ENCODE data around the gene THRAP3.
"Not testable (repeated sequence)": the region's sequence is repeated elsewhere in the genome, so short reads cannot be mapped to it uniquely, and the experiment has no call there.

The THRAP3 gene

DNA sequence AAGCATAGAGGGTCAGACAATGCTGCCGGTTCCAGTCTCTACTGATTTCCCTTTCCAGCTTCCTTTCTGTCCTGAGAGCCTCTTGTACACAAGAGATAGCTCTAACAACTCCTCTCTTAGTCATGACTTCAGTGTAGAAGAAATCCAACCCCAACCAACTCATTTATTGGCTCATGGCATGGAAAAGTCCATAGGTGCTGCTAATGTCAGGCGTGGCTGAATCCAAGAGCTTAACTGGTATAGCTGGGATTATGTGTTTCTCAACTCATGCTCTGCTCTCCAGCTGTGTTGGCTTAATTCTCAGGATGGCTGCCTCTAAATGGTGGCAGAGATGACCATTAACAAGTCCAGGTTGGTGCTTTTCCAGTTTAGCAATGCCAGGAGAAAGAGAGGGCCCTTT lies 12.4 kb upstream of the THRAP3 start:
- no peak overlapping the region for H2BK12ac ChIP-seq (ENCODE audit: low read length)
- WGBS (ENCODE audit: extremely low coverage, insufficient coverage, insufficient read length): no CpG with 5 or more reads among the region's 2 CpGs

DNA sequence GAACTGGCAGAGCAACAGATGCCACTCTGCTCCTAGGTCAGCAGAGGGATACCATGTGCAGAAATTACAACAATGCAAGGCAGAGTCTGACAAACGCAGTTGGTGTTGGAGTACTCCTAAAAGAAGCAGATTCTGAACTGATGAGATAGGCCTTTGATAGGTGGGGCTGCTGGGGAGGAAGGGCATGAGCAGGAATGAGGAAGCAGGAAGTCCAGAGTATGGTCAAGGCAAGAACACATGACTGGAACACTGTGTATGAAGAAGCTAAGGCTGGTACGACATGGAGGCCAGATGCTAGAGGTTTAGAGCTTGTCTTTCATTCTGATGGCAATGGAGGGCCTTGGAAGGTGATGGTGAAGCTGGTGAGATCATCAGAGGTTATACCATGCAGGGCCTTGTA lies 11.5 kb upstream of the THRAP3 start:
- Histone ChIP-seq H2BK120ac (ENCODE audit: insufficient read depth, low read length, poor library complexity) (no peak overlapping the region), H3K4ac (ENCODE audit: low read depth, low read length) (no peak overlapping the region), H3K27ac (ENCODE audit: low read depth, low read length) (no peak overlapping the region), H3K9me3 (ENCODE audit: insufficient read depth, low read depth, low read length) (no peaks in the 10 kb centered on the region), H4K8ac (ENCODE audit: low read depth, low read length) (no peak overlapping the region), H3K79me1 (ENCODE audit: low read length) (no peaks in the 10 kb centered on the region), H3K27me3 (ENCODE audit: insufficient read depth, low read length) (no peaks in the 10 kb centered on the region), H3K4me3 (ENCODE audit: low read depth, low read length) (no peak overlapping the region), H3K14ac (ENCODE audit: low read length) (no peak overlapping the region), H2AK5ac (ENCODE audit: low read length) (no peak overlapping the region), H2BK5ac (ENCODE audit: low read depth, low read length, poor library complexity) (no peak overlapping the region), H3K18ac (ENCODE audit: low read length) (no peak overlapping the region), H4K91ac (ENCODE audit: low read depth, low read length) (no peak overlapping the region), H2AFZ (ENCODE audit: insufficient read depth, low read length, poor library complexity) (no peak overlapping the region), H4K12ac (ENCODE audit: low read depth, low read length) (no peak overlapping the region), H3K4me1 (ENCODE audit: control insufficient read depth in 1 of 2, insufficient read depth in 2 of 2, low read length in 2 of 2) (peaks cover 0 to 3% of the 10 kb centered on the region in 2 experiments), H3K79me2 (ENCODE audit: control insufficient read depth, insufficient read depth, low read length, poor library complexity) (no peaks in the 10 kb centered on the region), H3K23ac (ENCODE audit: low read length) (no peak overlapping the region), H3K9ac (ENCODE audit: low read length) (no peak overlapping the region), H3K36me3 (ENCODE audit: control insufficient read depth in 1 of 2, insufficient read depth in 2 of 2, low read length in 2 of 2) (no peaks in the 10 kb centered on the region), H3K4me2 (ENCODE audit: low read length) (no peak overlapping the region), H2BK12ac (ENCODE audit: low read length) (no peak overlapping the region)
- WGBS (ENCODE audit: extremely low coverage, insufficient coverage, insufficient read length): no CpG with 5 or more reads among the region's 2 CpGs
- no peak for DNase-seq

More for the DNA sequence above, 12.4 kb upstream of the THRAP3 start:
- Histone ChIP-seq H3K27ac (ENCODE audit: low read depth, low read length) (no peak overlapping the region), H3K14ac (ENCODE audit: low read length) (no peak overlapping the region), H3K23ac (ENCODE audit: low read length) (no peak overlapping the region), H3K18ac (ENCODE audit: low read length) (no peak overlapping the region), H3K9me3 (ENCODE audit: insufficient read depth, low read depth, low read length) (no peaks in the 10 kb centered on the region), H3K4me2 (ENCODE audit: low read length) (no peak overlapping the region), H3K9ac (ENCODE audit: low read length) (no peak overlapping the region), H3K4me3 (ENCODE audit: low read depth, low read length) (no peak overlapping the region), H3K27me3 (ENCODE audit: insufficient read depth, low read length) (no peaks in the 10 kb centered on the region), H3K4me1 (ENCODE audit: control insufficient read depth in 1 of 2, insufficient read depth in 2 of 2, low read length in 2 of 2) (peaks cover 0 to 3% of the 10 kb centered on the region in 2 experiments), H4K8ac (ENCODE audit: low read depth, low read length) (no peak overlapping the region), H2BK5ac (ENCODE audit: low read depth, low read length, poor library complexity) (no peak overlapping the region), H2BK120ac (ENCODE audit: insufficient read depth, low read length, poor library complexity) (no peak overlapping the region), H3K36me3 (ENCODE audit: control insufficient read depth in 1 of 2, insufficient read depth in 2 of 2, low read length in 2 of 2) (no peaks in the 10 kb centered on the region), H3K79me2 (ENCODE audit: control insufficient read depth, insufficient read depth, low read length, poor library complexity) (no peaks in the 10 kb centered on the region), H2AFZ (ENCODE audit: insufficient read depth, low read length, poor library complexity) (no peak overlapping the region), H3K79me1 (ENCODE audit: low read length) (no peaks in the 10 kb centered on the region), H4K91ac (ENCODE audit: low read depth, low read length) (no peak overlapping the region), H4K12ac (ENCODE audit: low read depth, low read length) (no peak overlapping the region), H3K4ac (ENCODE audit: low read depth, low read length) (no peak overlapping the region), H2AK5ac (ENCODE audit: low read length) (no peak overlapping the region)
- no peak for DNase-seq

DNA sequence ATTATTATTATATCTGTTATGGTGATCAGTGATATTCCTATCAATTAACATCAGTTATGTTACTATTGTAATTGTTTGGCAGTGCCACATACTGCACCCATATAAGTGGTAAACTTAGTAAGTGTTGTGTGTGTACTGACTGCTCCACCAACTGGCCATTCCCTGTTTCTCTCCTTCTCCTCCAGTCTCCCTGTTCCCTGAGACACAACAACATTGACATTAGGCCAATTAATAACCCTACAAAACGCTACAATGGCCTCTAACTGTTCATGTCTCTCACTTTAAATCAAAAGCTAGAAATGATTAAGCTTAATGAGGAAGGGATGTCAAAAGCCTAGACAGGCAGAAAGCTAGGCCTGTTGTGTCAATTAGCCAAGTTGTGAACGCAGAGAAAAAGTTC lies 6.6 kb upstream of the THRAP3 start:
- Histone ChIP-seq H3K36me3 (ENCODE audit: control insufficient read depth in 1 of 2, insufficient read depth in 2 of 2, low read length in 2 of 2) (no peaks in the 10 kb centered on the region), H3K14ac (ENCODE audit: low read length) (no peak overlapping the region), H3K23ac (ENCODE audit: low read length) (no peak overlapping the region), H3K9ac (ENCODE audit: low read length) (no peak overlapping the region), H4K8ac (ENCODE audit: low read depth, low read length) (no peak overlapping the region), H3K18ac (ENCODE audit: low read length) (no peak overlapping the region), H3K4me2 (ENCODE audit: low read length) (no peak overlapping the region), H3K4ac (ENCODE audit: low read depth, low read length) (no peak overlapping the region), H3K79me2 (ENCODE audit: control insufficient read depth, insufficient read depth, low read length, poor library complexity) (no peaks in the 10 kb centered on the region), H3K4me3 (ENCODE audit: low read depth, low read length) (no peak overlapping the region), H3K27ac (ENCODE audit: low read depth, low read length) (no peak overlapping the region), H4K91ac (ENCODE audit: low read depth, low read length) (no peak overlapping the region), H2BK12ac (ENCODE audit: low read length) (no peak overlapping the region), H3K79me1 (ENCODE audit: low read length) (no peaks in the 10 kb centered on the region), H4K12ac (ENCODE audit: low read depth, low read length) (no peak overlapping the region), H2AFZ (ENCODE audit: insufficient read depth, low read length, poor library complexity) (no peak overlapping the region), H3K27me3 (ENCODE audit: insufficient read depth, low read length) (no peaks in the 10 kb centered on the region), H3K4me1 (ENCODE audit: control insufficient read depth in 1 of 2, insufficient read depth in 2 of 2, low read length in 2 of 2) (peaks cover 0 to 2% of the 10 kb centered on the region in 2 experiments), H2AK5ac (ENCODE audit: low read length) (no peak overlapping the region), H2BK120ac (ENCODE audit: insufficient read depth, low read length, poor library complexity) (no peak overlapping the region), H3K9me3 (ENCODE audit: insufficient read depth, low read depth, low read length) (no peaks in the 10 kb centered on the region), H2BK5ac (ENCODE audit: low read depth, low read length, poor library complexity) (no peak overlapping the region)
- no CpG with 5 or more reads among the region's 2 CpGs for WGBS (ENCODE audit: extremely low coverage, insufficient coverage, insufficient read length)
- no peak for DNase-seq

DNA sequence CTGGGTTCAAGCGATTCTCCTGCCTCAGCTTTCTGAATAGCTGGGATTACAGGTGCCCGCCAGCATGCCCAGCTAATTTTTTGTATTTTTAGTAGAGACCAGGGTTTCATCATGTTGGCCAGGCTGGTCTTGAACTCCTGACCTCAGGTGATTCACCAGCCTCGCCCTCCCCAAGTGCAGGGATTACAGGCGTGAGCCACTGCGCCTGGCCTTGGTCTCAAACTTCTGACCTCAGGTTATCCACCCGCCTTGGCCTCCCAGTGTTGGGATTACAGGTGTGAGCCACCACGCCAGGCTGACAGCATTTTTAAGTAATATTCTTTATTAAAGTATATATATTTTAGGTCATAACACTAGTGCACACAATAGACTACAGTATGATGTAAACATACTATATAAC lies 2.3 kb upstream of the THRAP3 start:
- Histone ChIP-seq H3K79me1 (ENCODE audit: low read length) (peaks cover 13% of the 10 kb centered on the region), H3K79me2 (ENCODE audit: control insufficient read depth, insufficient read depth, low read length, poor library complexity) (peaks cover 18% of the 10 kb centered on the region)
- H3K14ac ChIP-seq (ENCODE audit: low read length); H2AK5ac ChIP-seq (ENCODE audit: low read length); H3K4me1 ChIP-seq (ENCODE audit: control insufficient read depth in 1 of 2, insufficient read depth in 2 of 2, low read length in 2 of 2); H3K18ac ChIP-seq (ENCODE audit: low read length); H3K4me2 ChIP-seq (ENCODE audit: low read length); DNase-seq; H4K91ac ChIP-seq (ENCODE audit: low read depth, low read length); H4K12ac ChIP-seq (ENCODE audit: low read depth, low read length); H3K4me3 ChIP-seq (ENCODE audit: low read depth, low read length); H4K8ac ChIP-seq (ENCODE audit: low read depth, low read length); H3K9me3 ChIP-seq (ENCODE audit: insufficient read depth, low read depth, low read length); H3K9ac ChIP-seq (ENCODE audit: low read length); H2AFZ ChIP-seq (ENCODE audit: insufficient read depth, low read length, poor library complexity); H3K23ac ChIP-seq (ENCODE audit: low read length); H3K36me3 ChIP-seq (ENCODE audit: control insufficient read depth in 1 of 2, insufficient read depth in 2 of 2, low read length in 2 of 2); H3K27me3 ChIP-seq (ENCODE audit: insufficient read depth, low read length); H2BK5ac ChIP-seq (ENCODE audit: low read depth, low read length, poor library complexity); H3K27ac ChIP-seq (ENCODE audit: low read depth, low read length); H2BK12ac ChIP-seq (ENCODE audit: low read length); H3K4ac ChIP-seq (ENCODE audit: low read depth, low read length); H2BK120ac ChIP-seq (ENCODE audit: insufficient read depth, low read length, poor library complexity): not testable (repeated sequence)
- no CpG with 5 or more reads among the region's 7 CpGs for WGBS (ENCODE audit: extremely low coverage, insufficient coverage, insufficient read length)

Measured in trophoblast cell (in vitro differentiated cells and primary cell).